Activated CD8-positive, alpha-beta memory T cell treated with anti-CD3 and anti-CD28 coated beads for 1 hour (primary cell): ENCODE data around the gene UBR7.

Source experiments
- DNase-seq, 2 donors: peaks; one replicate each; pipeline ENCODE4 v3.0.0-alpha.2; 2020; ENCODE audit warnings: low read depth in 1 of 2; ENCODE audit errors: extremely low read depth in 1 of 2

UBR7 gene

GRCh38 chr14:93245764-93246420, 38.8 kb downstream of the UBR7 start:
- DNase-seq, result no peak

GRCh38 chr14:93246534-93246933, 39.5 kb downstream of the UBR7 start:
- no peak for DNase-seq

- DNase-seq, result no peak
Measured at GRCh38 chr14:93249128-93249831, 42.2 kb downstream of the UBR7 start.

- no peak for DNase-seq
Measured at GRCh38 chr14:93262446-93262845, 55.4 kb downstream of the UBR7 start.

GRCh38 chr14:93263416-93263815, 56.4 kb downstream of the UBR7 start:
- DNase-seq, result no peak

- no peak for DNase-seq
Measured at GRCh38 chr14:93266127-93266526, 59.1 kb downstream of the UBR7 start.

GRCh38 chr14:93267149-93267711, 60.2 kb downstream of the UBR7 start:
- DNase-seq, result no peak

GRCh38 chr14:93268406-93268805, 61.4 kb downstream of the UBR7 start:
- DNase-seq, result no peak

GRCh38 chr14:93269341-93270068, 62.4 kb downstream of the UBR7 start:
- DNase-seq, result no peak

GRCh38 chr14:93271111-93271510, 64.1 kb downstream of the UBR7 start:
- DNase-seq, result no peak

GRCh38 chr14:93274055-93274806, 67.2 kb downstream of the UBR7 start:
- no peak for DNase-seq

- DNase-seq, result no peak
Measured at GRCh38 chr14:93276031-93276716, 69.1 kb downstream of the UBR7 start.
